ENCODE results near the gene SUGCT. TPM values are rescaled to one million over a fixed set of nuclear protein-coding genes. Genes with fewer than 3 reads are reported as not detected.

SUGCT gene
- total and polyA plus RNA-seq, 2 of the 8 experiments (the other 6 are each of a cell fraction or from before 2014, with no cell fraction given), result 2.8 to 5.4 TPM

DNA sequence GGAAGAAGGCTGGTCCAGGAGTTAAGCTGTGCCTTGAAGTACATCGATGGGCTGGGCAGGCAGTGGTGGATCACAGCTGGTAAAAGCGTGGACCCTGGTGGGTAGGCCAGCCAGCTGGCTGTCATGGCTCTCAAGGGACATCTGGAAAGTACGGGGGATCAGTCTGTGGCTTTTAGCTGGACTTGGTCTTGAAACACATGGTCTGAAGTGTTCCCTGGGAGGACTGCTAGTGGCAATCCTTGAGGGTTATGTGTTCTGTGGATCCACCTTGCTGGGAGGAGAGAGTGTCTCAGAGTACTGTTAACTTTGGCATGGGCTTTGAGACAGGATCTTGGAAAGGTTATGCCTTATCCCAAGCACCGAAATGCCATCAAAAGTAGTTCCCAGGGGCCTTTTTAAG is 754.3 kb downstream of the SUGCT start:
- ChIA-PET CTCF (ENCODE audit: partially characterized antibody) (interaction anchor here (0.6 kb wide), 2 partner anchors 11 to 116 kb away, joined by 3 to 4 read pairs; no protein-coding TSS in a partner anchor), POLR2A (ENCODE audit: partially characterized antibody) (no interaction called here)
- TF ChIP-seq SP2 (IDR thresholded peaks at IDR 0.05; ENCODE audit: low read length), result no peak
- no peak for TF ChIP-seq RBBP5 (IDR thresholded peaks at IDR 0.05; ENCODE audit: borderline replicate concordance, low read depth, low read length)
- TF ChIP-seq CHD2 (IDR thresholded peaks at IDR 0.05; ENCODE audit: low read length), result no peak
- no peak for TF ChIP-seq YY1 (IDR thresholded peaks at IDR 0.05; ENCODE audit: low read depth, low read length)
- no peak for TF ChIP-seq SIN3A (conservative IDR thresholded peaks at IDR 0.05 in 1 of 2, IDR thresholded peaks at IDR 0.05 in 1 of 2; ENCODE audit: low read depth in 1 of 2, low read length in 2 of 2)
- no peak for TF ChIP-seq KDM4A (IDR thresholded peaks at IDR 0.05; ENCODE audit: low read depth, low read length, severe bottlenecking)
- TF ChIP-seq NANOG (IDR thresholded peaks at IDR 0.05; ENCODE audit: insufficient read depth, low read depth, low read length, poor library complexity, severe bottlenecking), result no peak
- no peak for TF ChIP-seq TCF12 (IDR thresholded peaks at IDR 0.05; ENCODE audit: low read depth, low read length)
- no peak for TF ChIP-seq SP1 (IDR thresholded peaks at IDR 0.05; ENCODE audit: low read depth, low read length)
- TF ChIP-seq BCL11A (IDR thresholded peaks at IDR 0.05; ENCODE audit: low read depth in 2 of 2, low read length in 2 of 2), result no peak
- no peak for TF ChIP-seq TEAD4 (IDR thresholded peaks at IDR 0.05; ENCODE audit: low read depth, low read length)
- TF ChIP-seq BACH1 (IDR thresholded peaks at IDR 0.05; ENCODE audit: low read length), result no peak
- no peak for TF ChIP-seq ASH2L (IDR thresholded peaks at IDR 0.05; ENCODE audit: low read length)
- TF ChIP-seq HDAC6 (IDR thresholded peaks at IDR 0.05; ENCODE audit: low read depth, low read length), result no peak
- TF ChIP-seq KDM1A (IDR thresholded peaks at IDR 0.05; ENCODE audit: borderline replicate concordance, low read length), result no peak
- no peak for TF ChIP-seq SIRT6 (IDR thresholded peaks at IDR 0.05; ENCODE audit: low read length)
- peaks cover 0 to 3% of the 10 kb centered on the region in 2 experiments; a peak in 1 of 4 replicates for H3K9me3 ChIP-seq (ENCODE audit: insufficient read depth in 2 of 2, low read depth in 1 of 2, low read length in 1 of 2)
- H2BK120ac ChIP-seq (replicated peaks; ENCODE audit: low read depth, low read length), result no peak overlapping the region
- H4K5ac ChIP-seq (ENCODE audit: insufficient read length, low read depth, low read length), result no peak overlapping the region
- H3K79me1 ChIP-seq (ENCODE audit: low read depth, low read length), result no peaks in the 10 kb centered on the region
- H3K36me3 ChIP-seq (ENCODE audit: control insufficient read depth in 2 of 4, insufficient read depth in 4 of 4, low read length in 3 of 4), result no peaks in the 10 kb centered on the region
- DNase-seq (ENCODE audit: low read depth in 1 of 2, low spot score in 2 of 2) (no peak), FAIRE-seq (no peak)
- H2AFZ ChIP-seq (ENCODE audit: low read length), result no peak overlapping the region
- no peak overlapping the region for H3K4me2 ChIP-seq (ENCODE audit: insufficient read depth in 1 of 2, low read depth in 2 of 2, low read length in 2 of 2)
- H3K27me3 ChIP-seq (replicated peaks in 1 of 4; ENCODE audit: control insufficient read depth in 3 of 4, extremely low read depth in 1 of 4, insufficient read depth in 3 of 4, low read length in 3 of 4), result no peaks in the 10 kb centered on the region
- WGBS, 2 experiments (ENCODE audit: extremely low coverage in 1 of 2, insufficient coverage in 1 of 2, insufficient read length in 1 of 2, insufficient replicate concordance in 2 of 2, low coverage in 1 of 2, low lambda C conversion rate in 2 of 2, missing lambda C conversion rate in 1 of 2), result 87% methylated on average over 4 of the region's 4 CpGs; no CpG with 5 or more reads in 1 of the 2 experiments
- no peak overlapping the region for H3K27ac ChIP-seq (ENCODE audit: low read depth, low read length)
- no peak overlapping the region for H3K18ac ChIP-seq (ENCODE audit: extremely low read depth, low read length)
- no peak overlapping the region for H2AK5ac ChIP-seq (ENCODE audit: low read depth, low read length)
- H3K4ac ChIP-seq (replicated peaks; ENCODE audit: insufficient read length, low read depth, low read length), result no peak overlapping the region
- H3K4me3 ChIP-seq (ENCODE audit: extremely low read depth in 1 of 4, insufficient read depth in 2 of 4, low read depth in 3 of 4, low read length in 4 of 4), result no peak overlapping the region
- no peaks in the 10 kb centered on the region for H3K23me2 ChIP-seq (ENCODE audit: low read depth, low read length)
- no peaks in the 10 kb centered on the region for H4K20me1 ChIP-seq (replicated peaks in 1 of 2; ENCODE audit: control insufficient read depth in 1 of 2, insufficient read depth in 2 of 2, low read length in 2 of 2)
- no peak overlapping the region for H4K8ac ChIP-seq (ENCODE audit: extremely low read depth, insufficient read depth, low read length)
- H3K79me2 ChIP-seq (ENCODE audit: control insufficient read depth in 1 of 2, insufficient read depth in 2 of 2, low read length in 2 of 2), result no peaks in the 10 kb centered on the region
- no peak overlapping the region for H3K14ac ChIP-seq (ENCODE audit: insufficient read length)
- no peak overlapping the region for H2BK12ac ChIP-seq (ENCODE audit: low read depth, low read length)
- no peak overlapping the region for H4K91ac ChIP-seq (replicated peaks; ENCODE audit: insufficient read length, low read length)
- no peak overlapping the region for H3K9ac ChIP-seq (replicated peaks in 1 of 4; ENCODE audit: extremely low read depth in 1 of 4, low read depth in 3 of 4, low read length in 3 of 4)
- H3K23ac ChIP-seq (ENCODE audit: insufficient read length), result no peak overlapping the region
- no peak overlapping the region for H2BK5ac ChIP-seq (ENCODE audit: low read depth, low read length)
- H3K56ac ChIP-seq (replicated peaks; ENCODE audit: insufficient read length, low read depth, low read length), result no peak overlapping the region
- H3K4me1 ChIP-seq (replicated peaks in 1 of 4; ENCODE audit: control insufficient read depth in 3 of 4, insufficient read depth in 4 of 4, low read length in 3 of 4), result no peaks in the 10 kb centered on the region
- no peak overlapping the region for H2BK15ac ChIP-seq (ENCODE audit: low read length)
- no peak overlapping the region for H2BK20ac ChIP-seq (ENCODE audit: low read length)
